ENCODE data around the gene SEMA3B.
"Not testable (repeated sequence)": the region's sequence is repeated elsewhere in the genome, so short reads cannot be mapped to it uniquely, and the experiment has no call there.

The SEMA3B gene
- 0 to 3.8 (median 0.78) reads per million in 9 experiments for total RNA-seq

DNA sequence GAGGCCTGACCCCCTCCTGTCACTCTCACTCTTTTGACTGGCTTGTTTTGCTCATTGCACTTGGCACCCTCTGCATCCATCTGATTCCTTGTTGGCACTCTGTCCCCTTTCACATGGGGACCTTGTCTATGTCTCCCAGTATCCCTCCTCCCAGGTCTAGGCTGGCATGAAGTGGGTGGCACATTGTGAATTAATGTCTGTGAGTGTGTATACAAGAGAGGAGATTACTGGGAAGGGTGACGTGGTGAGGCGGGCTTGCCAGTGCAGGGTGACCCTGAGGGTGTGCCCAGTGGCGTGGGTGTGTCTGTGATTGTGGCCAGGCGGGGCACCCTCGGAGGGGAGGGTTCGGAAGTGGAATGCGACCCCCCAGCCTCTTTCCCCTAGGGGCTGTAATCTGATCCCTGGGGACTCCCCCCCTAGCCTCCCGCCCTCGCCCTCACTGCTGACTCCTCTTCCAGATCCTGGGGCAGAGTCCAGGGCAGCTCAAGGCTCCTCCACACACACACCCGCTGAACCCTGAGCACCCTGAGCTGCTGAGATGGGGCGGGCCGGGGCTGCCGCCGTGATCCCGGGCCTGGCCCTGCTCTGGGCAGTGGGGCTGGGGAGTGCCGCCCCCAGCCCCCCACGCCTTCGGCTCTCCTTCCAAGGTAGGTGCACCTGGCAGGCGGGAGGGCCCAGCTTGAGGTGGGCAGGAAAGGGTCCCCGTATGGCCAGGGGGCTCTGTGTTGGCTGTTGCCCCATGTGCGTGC, at the start of gene SEMA3B:
Gene SEMA3B (plus strand): TSS at position 445 of the 749 bp plus-strand sequence. CDS start 94 bp downstream, at position 539.
- Mint-ChIP-seq H3K27ac (no peak within 1 kb of the TSS), H3K4me3 (no peak within 1 kb of the TSS)

DNA sequence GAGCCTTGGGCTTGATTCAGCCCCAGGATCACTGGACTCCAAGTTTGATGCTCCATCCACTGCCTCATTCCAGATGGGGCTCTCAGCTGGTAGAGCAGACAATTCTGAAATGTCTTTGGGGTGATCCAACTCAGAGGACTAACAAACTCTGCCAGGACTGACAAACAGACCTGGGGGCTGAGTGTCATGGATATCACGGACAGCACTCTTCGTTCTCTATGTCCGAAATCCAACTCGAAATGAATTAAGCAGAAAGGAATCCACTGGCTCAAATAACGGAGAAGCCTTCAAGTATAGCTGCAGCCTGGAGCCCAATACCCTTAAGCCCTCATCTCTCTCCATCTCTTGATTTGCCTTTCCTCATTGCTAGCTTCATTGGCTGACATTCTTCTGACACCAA, 49.7 kb upstream of the SEMA3B start:
- Mint-ChIP-seq H3K27ac (no peak overlapping the region), H3K36me3 (ENCODE audit: insufficient read depth) (no peaks in the 10 kb centered on the region), H3K27me3 (peaks cover 0 to 10% of the 10 kb centered on the region in 2 donors), H3K4me1 (ENCODE audit: low read depth in 2 of 2) (no peaks in the 10 kb centered on the region), H3K4me3 (no peak overlapping the region), H3K9me3 (no peaks in the 10 kb centered on the region)
- no peak for DNase-seq
- no peak for ATAC-seq (replicated peaks)

More for the DNA sequence above, at the start of gene SEMA3B:
- no peak for ATAC-seq (replicated peaks)
- DNase-seq, result no peak
- Mint-ChIP-seq H3K9me3 (no peaks in the 10 kb centered on the region), H3K36me3 (ENCODE audit: insufficient read depth) (peaks cover 20% of the 10 kb centered on the region), H3K4me1 (ENCODE audit: low read depth in 2 of 2) (peaks cover 5 to 8% of the 10 kb centered on the region in 2 donors), H3K27me3 (peaks cover 7 to 13% of the 10 kb centered on the region in 2 donors)

- DNase-seq (no peak), ATAC-seq (replicated peaks) (no peak)
- no peak overlapping the region for H3K27ac Mint-ChIP-seq
- H3K4me1 Mint-ChIP-seq (ENCODE audit: low read depth in 2 of 2), result no peaks in the 10 kb centered on the region
- no peaks in the 10 kb centered on the region for H3K9me3 Mint-ChIP-seq
- H3K36me3 Mint-ChIP-seq (ENCODE audit: insufficient read depth), result peaks cover under 1% of the 10 kb centered on the region
- peaks cover 0 to 6% of the 10 kb centered on the region in 2 donors for H3K27me3 Mint-ChIP-seq
- no peak overlapping the region for H3K4me3 Mint-ChIP-seq
Observed at GRCh38 chr3:50220109-50220508, 48.8 kb upstream of the SEMA3B start.

GRCh38 chr3:50221051-50221410, 47.9 kb upstream of the SEMA3B start:
- H3K4me1 Mint-ChIP-seq (ENCODE audit: low read depth in 2 of 2), result peaks cover 2 to 5% of the 10 kb centered on the region in 2 donors
- no peaks in the 10 kb centered on the region for H3K27me3 Mint-ChIP-seq
- H3K27ac Mint-ChIP-seq, result no peak overlapping the region
- ATAC-seq (replicated peaks) (no peak), DNase-seq (no peak)
- H3K4me3 Mint-ChIP-seq, result no peak overlapping the region
- peaks cover 3% of the 10 kb centered on the region for H3K36me3 Mint-ChIP-seq (ENCODE audit: insufficient read depth)
- no peaks in the 10 kb centered on the region for H3K9me3 Mint-ChIP-seq

DNA sequence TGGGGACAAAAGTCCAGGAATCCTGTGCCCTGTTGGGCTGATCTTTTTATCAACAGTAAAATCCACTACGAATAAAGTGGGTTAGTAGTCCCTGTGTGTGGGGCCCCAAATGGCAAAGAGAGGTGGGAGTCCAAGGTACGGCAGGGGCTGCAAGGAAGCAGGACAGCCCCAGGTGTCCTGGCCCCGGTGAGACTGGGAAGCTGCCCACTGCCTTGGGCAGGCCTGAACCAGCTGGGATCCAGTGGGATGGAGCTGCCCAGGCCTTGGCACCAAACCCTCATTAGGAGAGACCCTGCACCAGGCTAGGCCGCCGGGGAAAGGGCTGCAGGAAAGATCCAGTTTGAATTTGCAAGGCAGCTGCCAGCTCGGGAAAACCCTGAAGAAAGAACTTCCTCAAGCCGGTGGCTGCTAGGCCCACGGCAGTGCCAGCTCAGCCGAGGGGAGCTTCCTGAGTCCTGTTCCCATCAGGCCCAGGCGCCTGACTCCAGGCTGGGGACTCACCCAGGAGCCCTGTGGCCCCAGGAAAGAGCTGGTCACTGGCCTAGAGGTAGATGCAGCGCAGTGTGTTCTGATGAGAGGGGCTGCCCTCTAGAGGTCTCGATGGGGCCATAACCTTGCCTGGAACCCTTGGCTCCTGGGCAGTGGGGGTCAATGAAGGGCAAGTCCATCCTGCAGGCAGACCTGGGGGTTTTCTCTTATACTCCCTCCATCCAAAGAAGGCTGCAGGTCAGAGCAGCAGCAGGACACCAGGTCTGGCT, 47.4 kb upstream of the SEMA3B start:
- Mint-ChIP-seq H3K27ac (no peak overlapping the region), H3K4me1 (ENCODE audit: low read depth in 2 of 2) (peaks cover 5 to 8% of the 10 kb centered on the region in 2 donors)

GRCh38 chr3:50222169-50222528, 46.8 kb upstream of the SEMA3B start:
- DNase-seq, result no peak
- no peak for ATAC-seq (replicated peaks)
- Mint-ChIP-seq H3K27ac (no peak overlapping the region), H3K9me3 (no peaks in the 10 kb centered on the region), H3K36me3 (ENCODE audit: insufficient read depth) (peaks cover 8% of the 10 kb centered on the region), H3K27me3 (no peaks in the 10 kb centered on the region), H3K4me1 (ENCODE audit: low read depth in 2 of 2) (peaks cover 9 to 13% of the 10 kb centered on the region in 2 donors), H3K4me3 (no peak overlapping the region)

More for the DNA sequence above, 47.4 kb upstream of the SEMA3B start:
- no peak for ATAC-seq (replicated peaks)
- Mint-ChIP-seq H3K9me3 (no peaks in the 10 kb centered on the region), H3K4me3 (no peak overlapping the region), H3K27me3 (no peaks in the 10 kb centered on the region), H3K36me3 (ENCODE audit: insufficient read depth) (peaks cover 5% of the 10 kb centered on the region)
- no peak for DNase-seq

- DNase-seq (no peak), ATAC-seq (replicated peaks) (no peak)
- Mint-ChIP-seq H3K27ac (no peak overlapping the region), H3K36me3 (ENCODE audit: insufficient read depth) (peaks cover 12% of the 10 kb centered on the region), H3K27me3 (no peaks in the 10 kb centered on the region), H3K4me1 (ENCODE audit: low read depth in 2 of 2) (peaks cover 18 to 23% of the 10 kb centered on the region in 2 donors), H3K4me3 (no peak overlapping the region), H3K9me3 (no peaks in the 10 kb centered on the region)
Observed at GRCh38 chr3:50224639-50225038, 44.3 kb upstream of the SEMA3B start.

GRCh38 chr3:50226888-50227389, 42.0 kb upstream of the SEMA3B start:
- peak in 1 of 3 experiments; percentile 35 for DNase-seq

DNA sequence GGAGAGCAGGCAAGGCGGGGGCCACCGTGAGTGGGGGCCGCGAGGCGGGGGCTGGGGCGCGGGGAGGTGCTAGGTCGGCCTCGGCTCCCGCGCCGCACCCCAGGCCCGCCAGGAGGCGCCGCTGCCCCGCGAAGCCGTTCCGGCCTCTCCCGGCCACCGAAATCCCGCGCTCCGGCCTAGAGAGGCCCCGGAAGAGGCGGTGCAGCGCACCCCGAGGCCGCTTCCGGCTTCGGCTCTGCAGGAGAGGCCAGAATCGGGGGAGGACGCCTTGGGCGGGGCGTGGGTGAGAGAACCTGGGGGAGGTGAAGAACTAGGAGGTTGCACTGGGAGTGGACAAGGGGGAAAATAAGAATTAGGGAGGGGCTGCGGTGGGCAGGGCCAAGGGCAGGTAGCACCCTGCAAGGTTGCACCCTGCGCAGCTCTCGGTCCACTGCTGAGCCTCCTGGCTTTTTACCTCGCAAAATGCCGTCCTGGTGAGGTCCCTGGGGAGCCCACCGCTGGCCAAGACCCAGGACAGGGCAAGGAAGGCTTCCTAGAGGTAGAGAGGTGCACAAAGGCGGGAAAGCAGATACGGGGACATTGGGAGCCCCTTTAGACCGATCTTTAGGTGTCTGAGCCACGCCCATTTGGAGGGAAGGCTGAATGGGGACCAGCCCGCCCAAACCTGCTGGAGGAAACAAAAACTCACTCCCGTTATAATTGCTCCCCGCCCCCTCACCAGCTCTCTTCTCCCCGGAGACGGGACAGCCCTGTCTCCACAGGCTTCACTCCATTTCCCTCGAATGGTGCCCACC, 41.4 kb upstream of the SEMA3B start:
- H3K27me3 Mint-ChIP-seq, result no peaks in the 10 kb centered on the region
- H3K36me3 Mint-ChIP-seq (ENCODE audit: insufficient read depth), result peaks cover 12% of the 10 kb centered on the region
- ATAC-seq (replicated peaks), result peak; percentile 84
- peak overlapping the region; percentile 88 to 98 for H3K4me3 Mint-ChIP-seq
- H3K9me3 Mint-ChIP-seq, result no peaks in the 10 kb centered on the region
- H3K4me1 Mint-ChIP-seq (ENCODE audit: low read depth in 2 of 2), result peaks cover 18 to 23% of the 10 kb centered on the region in 2 donors
- peak overlapping the region; percentile 85 to 91 for H3K27ac Mint-ChIP-seq
- DNase-seq, result peak; percentile 87 to 92 (median 89)

More at GRCh38 chr3:50226888-50227389, 42.0 kb upstream of the SEMA3B start:
- Mint-ChIP-seq H3K9me3 (no peaks in the 10 kb centered on the region), H3K4me3 (peak overlapping the region; percentile 88 to 98), H3K27ac (peak overlapping the region; percentile 85 to 91), H3K4me1 (ENCODE audit: low read depth in 2 of 2) (peaks cover 18 to 23% of the 10 kb centered on the region in 2 donors), H3K36me3 (ENCODE audit: insufficient read depth) (peaks cover 12% of the 10 kb centered on the region), H3K27me3 (no peaks in the 10 kb centered on the region)
- ATAC-seq (replicated peaks), result peak; percentile 33

GRCh38 chr3:50228184-50228763, 40.7 kb upstream of the SEMA3B start:
- not testable (repeated sequence) for H3K9me3 Mint-ChIP-seq; H3K27me3 Mint-ChIP-seq; DNase-seq; ATAC-seq (replicated peaks)
- peak overlapping the region; percentile 88 to 98 for H3K4me3 Mint-ChIP-seq
- H3K27ac Mint-ChIP-seq, result peak overlapping the region in 1 of 2 donors; percentile 85
- H3K36me3 Mint-ChIP-seq (ENCODE audit: insufficient read depth), result peaks cover 12% of the 10 kb centered on the region
- peaks cover 18 to 23% of the 10 kb centered on the region in 2 donors for H3K4me1 Mint-ChIP-seq (ENCODE audit: low read depth in 2 of 2)

DNA sequence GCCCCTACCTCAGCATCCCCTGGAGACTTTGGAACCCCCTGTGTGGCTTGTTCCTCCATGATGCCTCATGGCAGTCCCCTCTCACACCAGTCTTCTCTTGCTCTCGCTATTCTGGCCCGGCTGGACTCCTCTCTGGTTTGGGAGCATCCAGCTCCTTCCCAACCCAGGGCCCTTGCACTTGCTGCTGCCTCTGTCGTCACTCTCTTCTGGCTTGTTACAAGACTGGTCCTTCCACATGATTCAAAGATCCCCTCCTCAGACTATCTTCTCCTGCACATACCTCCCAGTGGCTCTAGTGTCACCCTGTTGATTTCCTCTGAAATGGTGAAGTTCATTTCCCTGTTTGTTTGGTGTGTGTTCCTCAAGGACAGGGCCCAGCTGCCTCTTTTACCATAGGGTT, 39.5 kb upstream of the SEMA3B start:
- Mint-ChIP-seq H3K27me3 (no peaks in the 10 kb centered on the region), H3K27ac (no peak overlapping the region), H3K4me3 (peak overlapping the region in 1 of 2 donors; percentile 38), H3K9me3 (no peaks in the 10 kb centered on the region), H3K4me1 (ENCODE audit: low read depth in 2 of 2) (peaks cover 18 to 25% of the 10 kb centered on the region in 2 donors), H3K36me3 (ENCODE audit: insufficient read depth) (peaks cover 12% of the 10 kb centered on the region)
- no peak for ATAC-seq (replicated peaks)
- no peak for DNase-seq

DNA sequence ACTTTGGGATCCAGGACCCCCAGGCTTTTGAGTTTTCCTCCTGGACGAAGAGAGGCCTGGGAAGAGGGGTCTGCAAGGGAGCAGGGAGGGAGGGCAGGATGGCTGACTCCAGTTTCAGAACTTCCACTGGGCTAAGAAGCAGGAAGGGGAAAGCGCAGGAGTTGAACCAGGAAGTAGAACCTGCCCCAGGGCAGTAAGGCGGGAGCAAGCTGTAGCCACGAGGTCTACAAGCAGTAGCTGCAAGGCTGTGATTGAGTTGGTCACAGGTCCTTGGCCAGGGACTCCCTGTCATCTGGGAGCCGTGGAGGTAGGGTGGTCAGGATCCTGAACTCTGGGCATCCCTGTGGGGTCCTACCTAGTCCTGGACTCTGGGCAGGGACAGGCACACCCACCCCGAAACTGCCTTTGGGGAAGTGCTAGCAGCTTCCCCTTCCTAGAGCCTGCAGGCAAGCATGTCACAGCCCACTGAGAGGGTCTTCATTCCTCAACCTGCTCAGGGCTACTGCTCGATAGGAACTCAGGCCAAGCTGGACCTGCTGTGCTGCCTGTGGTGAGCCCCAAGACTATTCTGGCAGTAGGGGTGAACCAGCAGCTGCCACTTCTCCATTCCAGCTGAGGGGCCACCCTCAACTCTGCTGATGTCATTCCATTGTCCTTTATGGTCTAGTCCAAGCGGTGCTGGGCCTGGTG, 38.7 kb upstream of the SEMA3B start:
- Mint-ChIP-seq H3K27me3 (no peaks in the 10 kb centered on the region), H3K4me1 (ENCODE audit: low read depth in 2 of 2) (peaks cover 18 to 25% of the 10 kb centered on the region in 2 donors), H3K36me3 (ENCODE audit: insufficient read depth) (peaks cover 10% of the 10 kb centered on the region), H3K27ac (no peak overlapping the region), H3K4me3 (no peak overlapping the region), H3K9me3 (no peaks in the 10 kb centered on the region)
- DNase-seq (no peak), ATAC-seq (replicated peaks) (no peak)
